Pancreas (tissue), 10 donors: ENCODE results near the gene RBP7. TPM values are rescaled to one million over a fixed set of nuclear protein-coding genes. Genes with fewer than 3 reads are reported as not detected.
"Not testable (repeated sequence)": the region's sequence is repeated elsewhere in the genome, so short reads cannot be mapped to it uniquely, and the experiment has no call there.

Experiments used
- ATAC-seq, 4 donors: fragments of 200-7000 bp; cut with Tn5 transposase; one replicate each; pipeline versions ENCODE4 v1.8.0 to v1.9.1; 2020; ENCODE audit warnings: mild to moderate bottlenecking in 4 of 4, moderate library complexity in 4 of 4
- DNase-seq, 6 donors: peaks; one replicate each; pipeline ENCODE4 v3.0.0-alpha.2; 2020
- FAIRE-seq: peaks from 2 replicates; lab custom pipeline; 2012; peaks lifted over from hg19 to GRCh38; lab: Jason Lieb, UNC
- H3K27ac ChIP-seq, 4 donors: fragments of 200-600 bp; sonication (generic); 1 replicate in 3 of 4; 2 replicates in 1 of 4; pipeline versions ENCODE4 v1.5.0 to v1.8.0; 2020
- H3K27me3 ChIP-seq, 4 donors: fragments of 200-600 bp; one replicate each; pipeline ENCODE4 v1.8.0; 2021
- H3K36me3 ChIP-seq, 3 donors: fragments of 200-600 bp; sonication (generic) in 1 of 3; one replicate each; pipeline versions ENCODE4 v1.5.0 to v1.8.0; 2020 to 2021
- H3K4me1 ChIP-seq, 3 donors: fragments of 200-600 bp; one replicate each; pipeline ENCODE4 v1.8.0; 2021
- H3K4me3 ChIP-seq, 4 donors: fragments of 200-600 bp; sonication (generic) in 2 of 4; one replicate each; pipeline versions ENCODE4 v1.5.0 to v1.8.0; 2020 to 2021
- H3K9me3 ChIP-seq, 4 donors: fragments of 200-600 bp; one replicate each; pipeline ENCODE4 v1.8.0; 2021
- WGBS, 2 donors: extraction: QIAGEN DNeasy Blood & Tissue Kit; methylation state at CpG; one replicate each; pipeline ENCODE4 v1.1.7; 2013; 5-methylcytosine and 5-hydroxymethylcytosine counted together
- intact Hi-C, 3 donors: fragments of 100-400 bp; cut with DNase I; formaldehyde crosslinking; loops; one replicate each; pipeline versions ENCODE4 v1.11.1 to v1.14.2; 2022
- polyA plus RNA-seq, 2 donors: library from polyadenylated mRNA; stranded (reverse); fragments of 200-250 nt; gene quantifications; one replicate each; pipeline ENCODE4 v1.2.3, GENCODE V29; 2013
- total RNA-seq, 6 donors: library from RNA; stranded (reverse); fragmentation: NEBNext Ultra II Directional in 4 of 6; extraction: Animal tissue kit (Norgen Biotek cat#: 25700) in 4 of 6; gene quantifications; one replicate each; pipeline versions ENCODE4 v1.2.1 to v1.2.4, GENCODE V29; 2021 to 2023
- TF ChIP-seq, protein P1 (sequence below), 4 donors: fragments of 200-600 bp; sonication (generic) in 3 of 4; IDR thresholded peaks; one replicate each; pipeline versions ENCODE4 v1.5.0 to v1.8.0; 2021; ENCODE audit warnings: antibody characterized with exemption in 4 of 4
- donor health status: healthy with polysubstance abuse.
- donor health status: DM: no; HTN: no; CAD: no; lungs with moderate emphysema.
- donor health status: DM: no; HTN: no; CAD: no.
- donor health status: control.
- donor health status: control.
- donor health status: Bipolar disorder and iron deficiency.
- donor health status: DM: yes; HTN: yes; CAD: no.
- donor health status: DM: no; HTN: no; CAD: no.
- donor health status: DM: no; HTN: no; CAD: no.
- donor health status: DM: yes; HTN: yes; CAD: no.

RBP7 gene
- total and polyA plus RNA-seq, 8 donors = 0.76 to 17.4 (median 2.5) TPM

DNA sequence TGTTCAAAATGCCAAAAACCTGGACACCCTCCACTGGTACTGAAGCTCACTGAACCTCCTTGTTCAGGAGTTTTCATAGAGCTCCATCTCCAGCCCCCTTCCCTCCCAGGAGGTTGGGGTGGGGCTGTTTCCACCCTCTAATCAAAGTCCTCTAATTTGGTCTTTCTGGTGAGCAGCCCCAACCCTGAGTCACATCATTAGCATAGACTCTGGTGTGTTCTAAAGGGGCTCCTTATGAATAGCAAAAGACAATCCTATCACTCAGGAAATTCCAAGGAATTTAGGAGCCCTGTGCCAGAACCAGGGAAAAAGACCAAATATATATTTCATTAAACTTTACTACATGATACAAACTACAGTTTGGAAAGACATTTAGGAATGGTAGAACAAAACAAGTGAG, 22.5 kb downstream of the RBP7 start:
- H3K4me1 ChIP-seq = no peaks in the 10 kb centered on the region
- TF ChIP-seq, protein P1, sequence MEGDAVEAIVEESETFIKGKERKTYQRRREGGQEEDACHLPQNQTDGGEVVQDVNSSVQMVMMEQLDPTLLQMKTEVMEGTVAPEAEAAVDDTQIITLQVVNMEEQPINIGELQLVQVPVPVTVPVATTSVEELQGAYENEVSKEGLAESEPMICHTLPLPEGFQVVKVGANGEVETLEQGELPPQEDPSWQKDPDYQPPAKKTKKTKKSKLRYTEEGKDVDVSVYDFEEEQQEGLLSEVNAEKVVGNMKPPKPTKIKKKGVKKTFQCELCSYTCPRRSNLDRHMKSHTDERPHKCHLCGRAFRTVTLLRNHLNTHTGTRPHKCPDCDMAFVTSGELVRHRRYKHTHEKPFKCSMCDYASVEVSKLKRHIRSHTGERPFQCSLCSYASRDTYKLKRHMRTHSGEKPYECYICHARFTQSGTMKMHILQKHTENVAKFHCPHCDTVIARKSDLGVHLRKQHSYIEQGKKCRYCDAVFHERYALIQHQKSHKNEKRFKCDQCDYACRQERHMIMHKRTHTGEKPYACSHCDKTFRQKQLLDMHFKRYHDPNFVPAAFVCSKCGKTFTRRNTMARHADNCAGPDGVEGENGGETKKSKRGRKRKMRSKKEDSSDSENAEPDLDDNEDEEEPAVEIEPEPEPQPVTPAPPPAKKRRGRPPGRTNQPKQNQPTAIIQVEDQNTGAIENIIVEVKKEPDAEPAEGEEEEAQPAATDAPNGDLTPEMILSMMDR (IDR thresholded peaks at IDR 0.05) = no peak
- no peak overlapping the region for H3K4me3 ChIP-seq
- H3K9me3 ChIP-seq = no peaks in the 10 kb centered on the region
- H3K27ac ChIP-seq = no peak overlapping the region
- no peak for ATAC-seq
- no peaks in the 10 kb centered on the region for H3K36me3 ChIP-seq
- DNase-seq = no peak
- intact Hi-C loops = no loop called here
- no peak for FAIRE-seq
- H3K27me3 ChIP-seq = no peaks in the 10 kb centered on the region

DNA sequence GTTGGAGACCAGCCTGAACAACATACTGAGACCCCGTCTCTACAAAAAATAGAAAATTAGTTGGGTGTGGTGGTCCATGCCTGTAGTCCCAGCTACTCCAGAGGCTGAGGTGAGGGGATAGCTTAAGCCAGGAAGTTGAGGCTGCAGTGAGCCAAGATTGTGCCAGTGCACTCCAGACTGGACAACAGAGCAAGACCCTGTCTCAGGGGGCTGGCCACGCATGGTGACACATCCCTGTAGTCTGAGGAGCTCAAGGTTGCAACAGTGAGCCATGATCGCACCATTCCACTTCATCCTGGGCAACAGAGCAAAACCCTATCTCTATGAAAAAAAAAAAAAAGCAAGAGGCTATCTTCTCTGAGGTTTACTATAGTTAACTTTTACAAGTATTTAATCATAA, 23.1 kb downstream of the RBP7 start:
- TF ChIP-seq, protein P1 (IDR thresholded peaks at IDR 0.05) = no peak
- 70 to 81% methylated on average over 3 of the region's 3 CpGs for WGBS, 2 donors
- DNase-seq (no peak), ATAC-seq (no peak), FAIRE-seq (no peak)
- H3K27ac ChIP-seq = no peak overlapping the region
- no peaks in the 10 kb centered on the region for H3K4me1 ChIP-seq
- H3K36me3 ChIP-seq = no peaks in the 10 kb centered on the region
- no peaks in the 10 kb centered on the region for H3K9me3 ChIP-seq
- no peaks in the 10 kb centered on the region for H3K27me3 ChIP-seq
- no peak overlapping the region for H3K4me3 ChIP-seq
- intact Hi-C loops = loop anchor here in 1 of 3 donors (10.0 kb wide), 1 partner anchor 75 kb away; the partner anchor contains the start of genes LZIC and NMNAT1

DNA sequence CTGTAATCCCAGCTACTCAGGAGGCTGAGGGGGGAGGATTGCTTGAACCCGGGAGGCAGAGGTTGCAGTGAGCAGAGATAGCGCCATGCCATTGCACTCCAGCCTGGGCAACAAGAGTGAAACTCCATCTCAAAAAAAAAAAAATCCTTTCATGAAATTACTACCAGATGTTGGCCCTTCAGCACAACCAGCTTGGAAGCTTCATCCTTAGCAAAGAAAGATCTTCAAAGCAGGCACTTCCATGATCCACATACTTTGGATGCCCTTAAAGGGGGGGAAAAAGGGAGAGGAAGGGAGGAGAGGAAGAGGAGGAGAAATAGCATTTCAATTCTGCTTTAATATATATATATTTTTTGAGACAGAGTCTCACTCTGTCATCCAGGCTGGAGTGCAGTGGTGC, 23.6 kb downstream of the RBP7 start:
- H3K9me3 ChIP-seq, H3K4me1 ChIP-seq, DNase-seq, FAIRE-seq, ATAC-seq, H3K27ac ChIP-seq, H3K27me3 ChIP-seq, H3K4me3 ChIP-seq, H3K36me3 ChIP-seq: not testable (repeated sequence)
- intact Hi-C loops = loop anchor here in 1 of 3 donors (10.0 kb wide), 1 partner anchor 76 kb away; the partner anchor contains the start of genes LZIC and NMNAT1
- 77 to 86% methylated on average over 2 of the region's 2 CpGs for WGBS, 2 donors

DNA sequence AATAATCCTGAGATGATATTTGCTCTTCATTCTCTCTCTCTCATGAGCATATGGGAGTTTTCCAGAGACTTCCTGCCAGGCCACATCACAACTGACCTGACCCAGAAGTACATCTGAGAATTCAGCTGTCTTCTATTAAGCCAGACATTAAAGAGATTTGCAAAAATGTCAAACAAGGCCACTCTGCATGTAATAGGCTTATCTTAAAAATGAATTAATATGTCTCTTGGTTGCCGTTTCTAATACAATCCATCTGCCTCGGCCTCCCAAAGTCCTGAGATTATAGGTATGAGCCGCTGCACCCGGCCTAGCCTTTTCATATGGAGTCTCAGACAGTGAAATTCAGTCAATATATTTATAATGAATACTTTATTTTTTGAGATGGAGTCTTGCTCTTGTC, 25.0 kb downstream of the RBP7 start:
- ATAC-seq, H3K27ac ChIP-seq, H3K36me3 ChIP-seq, H3K4me1 ChIP-seq, H3K4me3 ChIP-seq, DNase-seq, H3K27me3 ChIP-seq, H3K9me3 ChIP-seq, FAIRE-seq: not testable (repeated sequence)
- intact Hi-C loops = loop anchor here in 1 of 3 donors (10.0 kb wide), 1 partner anchor 77 kb away; the partner anchor contains the start of genes LZIC and NMNAT1
- WGBS, 2 donors = 86 to 87% methylated on average over 4 of the region's 4 CpGs

DNA sequence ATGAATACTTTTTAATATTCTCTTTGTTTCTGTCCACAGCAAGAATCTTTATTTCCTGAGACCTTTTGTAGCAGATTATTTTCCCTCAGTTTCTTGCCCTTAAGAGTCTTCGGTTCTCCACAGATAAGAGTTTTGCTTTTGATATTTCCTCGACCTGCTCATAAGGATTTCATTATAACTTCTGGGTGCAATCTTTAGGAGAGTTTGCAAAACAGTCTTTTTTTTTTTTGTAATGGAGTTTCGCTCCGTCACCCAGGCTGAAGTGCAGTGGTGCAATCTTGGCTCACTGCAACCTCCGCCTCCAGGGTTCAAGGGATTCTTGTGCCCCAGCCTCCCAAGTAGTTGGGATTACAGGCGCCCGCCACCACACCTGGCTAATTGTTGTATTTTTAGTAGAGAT, 25.6 kb downstream of the RBP7 start:
- Histone ChIP-seq H3K27ac (no peak overlapping the region), H3K4me3 (no peak overlapping the region), H3K36me3 (no peaks in the 10 kb centered on the region), H3K9me3 (no peaks in the 10 kb centered on the region), H3K27me3 (no peaks in the 10 kb centered on the region), H3K4me1 (no peaks in the 10 kb centered on the region)
- intact Hi-C loops = loop anchor here in 1 of 3 donors (10.0 kb wide), 1 partner anchor 78 kb away; the partner anchor contains the start of genes LZIC and NMNAT1
- TF ChIP-seq, protein P1 (IDR thresholded peaks at IDR 0.05) = no peak
- WGBS, 2 donors = 90 to 93% methylated on average over 7 of the region's 7 CpGs
- FAIRE-seq = no peak
- no peak for DNase-seq
- ATAC-seq = no peak

DNA sequence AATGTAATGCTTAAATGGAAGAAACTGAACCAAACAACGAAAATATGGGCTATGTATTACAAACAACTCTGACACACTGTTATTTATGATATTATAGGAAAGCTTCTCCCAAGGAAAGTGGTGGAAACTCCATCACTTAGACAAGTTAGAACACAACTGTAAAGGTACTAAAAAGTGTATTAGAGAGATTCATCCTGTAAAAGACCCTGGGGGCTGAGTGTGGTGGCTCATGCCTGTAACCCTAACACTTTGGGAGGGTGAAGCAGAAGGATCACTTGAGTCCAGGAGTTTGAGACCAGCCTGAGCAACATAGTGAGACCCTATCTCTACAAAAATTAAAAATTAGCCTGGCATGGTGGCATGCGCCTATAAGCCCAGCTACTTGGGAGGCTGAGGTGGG, 28.3 kb downstream of the RBP7 start:
- H3K27ac ChIP-seq = no peak overlapping the region
- no peaks in the 10 kb centered on the region for H3K9me3 ChIP-seq
- intact Hi-C loops = loop anchor here in 1 of 3 donors (10.0 kb wide), 1 partner anchor 81 kb away; the partner anchor contains the start of genes LZIC and NMNAT1
- H3K4me3 ChIP-seq = no peak overlapping the region
- no peak for ATAC-seq
- 72 to 78% methylated on average over 2 of the region's 2 CpGs for WGBS, 2 donors
- H3K4me1 ChIP-seq = no peaks in the 10 kb centered on the region
- H3K27me3 ChIP-seq = no peaks in the 10 kb centered on the region
- DNase-seq = no peak
- FAIRE-seq = no peak
- TF ChIP-seq, protein P1 (IDR thresholded peaks at IDR 0.05) = no peak
- no peaks in the 10 kb centered on the region for H3K36me3 ChIP-seq
